GM21526 (cell line): ENCODE results near the gene FAM181A.

Experiments used
- ATAC-seq: cut with Tn5 transposase; IDR thresholded peaks from one replicate; pipeline ENCODE4 v1.9.1; 2021; ENCODE audit warnings: moderate library complexity; ENCODE audit not compliant: unreplicated experiment, low FRiP score

The FAM181A gene

DNA sequence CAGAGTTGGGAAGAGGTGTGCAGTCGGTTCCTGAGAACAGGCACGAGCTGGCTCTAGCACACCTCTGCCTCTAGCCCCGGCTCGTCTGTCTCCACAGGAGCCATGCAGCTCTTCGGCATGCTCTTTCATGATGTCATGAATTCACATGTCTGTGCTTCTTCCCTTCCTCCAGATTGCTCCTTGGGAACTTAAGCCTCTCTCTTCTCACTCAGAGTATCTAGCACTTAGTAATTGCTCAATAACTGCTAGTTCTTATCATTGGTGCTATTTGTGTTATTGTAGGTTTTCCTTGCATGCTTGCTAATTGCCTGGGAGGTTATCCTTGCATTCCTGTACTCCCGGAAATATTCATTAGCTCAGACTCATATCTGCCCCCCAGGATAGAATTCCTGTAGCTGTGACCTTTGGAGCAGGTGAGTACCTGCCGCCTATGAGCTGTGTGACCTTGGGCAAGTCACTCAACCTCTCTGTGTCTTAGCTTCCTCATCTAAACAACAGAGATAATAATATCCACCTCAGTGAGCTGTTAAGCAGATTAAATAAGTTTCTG is 19.5 kb downstream of the FAM181A start:
- ATAC-seq, result no peak

DNA sequence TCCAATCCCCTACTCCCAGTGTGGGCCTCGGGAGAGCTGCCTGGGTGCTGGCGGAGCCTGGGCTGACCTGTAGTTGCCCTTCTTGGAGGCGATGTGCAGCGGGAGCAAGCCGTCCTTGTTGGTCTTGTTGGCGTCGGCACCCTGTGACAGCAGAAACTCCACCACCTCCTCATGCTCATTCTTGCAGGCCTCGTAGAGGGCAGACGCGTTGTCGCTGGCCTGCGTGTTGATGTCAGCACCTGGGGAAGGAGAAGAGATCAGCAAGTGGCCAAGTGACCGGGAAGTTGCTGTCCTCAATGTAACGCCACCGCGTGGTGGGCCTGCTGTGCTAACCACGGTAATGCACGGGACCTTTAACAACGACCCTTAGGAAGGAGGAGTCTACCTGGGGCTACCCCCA is 20.1 kb downstream of the FAM181A start:
- ATAC-seq, result no peak

DNA sequence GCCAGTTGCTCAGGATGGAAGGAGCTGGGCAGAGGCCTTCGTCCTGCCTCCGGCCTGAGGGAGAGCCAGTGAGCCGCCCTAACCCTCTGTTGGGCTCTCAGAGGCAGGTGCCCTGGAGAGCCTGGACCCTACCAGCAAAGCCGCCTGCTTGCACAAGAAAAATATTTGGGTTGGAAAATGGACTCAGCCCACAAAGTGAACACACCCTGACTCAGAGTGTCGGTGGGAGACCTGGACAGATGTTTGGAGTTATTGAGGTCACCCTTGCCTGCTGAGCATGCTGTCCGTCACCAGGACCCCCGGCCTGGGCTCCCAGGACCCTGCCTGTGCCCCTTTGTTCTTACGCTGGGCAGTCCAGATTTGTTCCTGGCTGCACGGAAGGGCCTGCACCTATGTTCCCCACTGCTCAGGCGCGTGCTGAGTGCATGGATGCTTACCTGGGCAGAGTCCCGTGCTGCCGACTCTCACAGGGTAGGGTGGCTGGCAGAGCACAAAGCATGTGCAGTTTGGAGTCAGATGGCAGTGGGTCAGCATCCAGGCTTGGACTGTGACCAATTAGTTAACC is 22.4 kb downstream of the FAM181A start:
- no peak for ATAC-seq

DNA sequence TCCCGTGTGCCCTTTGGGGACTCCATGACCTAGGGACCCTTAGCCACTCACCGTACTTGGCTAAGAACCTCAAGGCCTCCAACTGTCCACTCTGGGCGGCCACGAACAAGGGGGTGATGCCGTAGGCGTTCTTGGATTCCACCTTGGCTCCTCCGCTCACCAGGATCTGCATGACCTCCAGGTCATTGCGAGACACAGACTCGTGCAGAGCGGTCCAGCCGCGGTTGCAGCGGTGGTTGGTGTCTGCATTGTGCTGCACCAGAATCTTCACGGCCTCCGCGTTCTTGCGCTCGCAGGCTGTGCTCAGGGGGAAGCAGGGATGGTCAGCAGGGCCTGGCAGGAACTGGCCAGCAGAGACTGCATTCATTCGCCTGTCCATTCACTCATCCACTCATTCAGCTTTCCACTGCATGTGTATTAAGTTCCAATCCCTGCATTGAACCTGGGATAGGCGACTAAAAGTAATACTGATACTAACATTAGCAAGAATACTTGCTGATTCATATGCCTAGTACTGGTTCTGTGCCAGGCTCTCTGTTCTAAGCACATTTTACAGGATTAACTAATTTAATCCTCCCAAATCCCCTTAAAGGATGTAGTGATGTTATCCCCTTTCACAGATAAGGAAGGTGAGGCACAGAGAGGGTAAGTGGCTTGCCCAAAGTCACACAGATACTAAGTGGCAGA is 23.9 kb downstream of the FAM181A start:
- no peak for ATAC-seq

DNA sequence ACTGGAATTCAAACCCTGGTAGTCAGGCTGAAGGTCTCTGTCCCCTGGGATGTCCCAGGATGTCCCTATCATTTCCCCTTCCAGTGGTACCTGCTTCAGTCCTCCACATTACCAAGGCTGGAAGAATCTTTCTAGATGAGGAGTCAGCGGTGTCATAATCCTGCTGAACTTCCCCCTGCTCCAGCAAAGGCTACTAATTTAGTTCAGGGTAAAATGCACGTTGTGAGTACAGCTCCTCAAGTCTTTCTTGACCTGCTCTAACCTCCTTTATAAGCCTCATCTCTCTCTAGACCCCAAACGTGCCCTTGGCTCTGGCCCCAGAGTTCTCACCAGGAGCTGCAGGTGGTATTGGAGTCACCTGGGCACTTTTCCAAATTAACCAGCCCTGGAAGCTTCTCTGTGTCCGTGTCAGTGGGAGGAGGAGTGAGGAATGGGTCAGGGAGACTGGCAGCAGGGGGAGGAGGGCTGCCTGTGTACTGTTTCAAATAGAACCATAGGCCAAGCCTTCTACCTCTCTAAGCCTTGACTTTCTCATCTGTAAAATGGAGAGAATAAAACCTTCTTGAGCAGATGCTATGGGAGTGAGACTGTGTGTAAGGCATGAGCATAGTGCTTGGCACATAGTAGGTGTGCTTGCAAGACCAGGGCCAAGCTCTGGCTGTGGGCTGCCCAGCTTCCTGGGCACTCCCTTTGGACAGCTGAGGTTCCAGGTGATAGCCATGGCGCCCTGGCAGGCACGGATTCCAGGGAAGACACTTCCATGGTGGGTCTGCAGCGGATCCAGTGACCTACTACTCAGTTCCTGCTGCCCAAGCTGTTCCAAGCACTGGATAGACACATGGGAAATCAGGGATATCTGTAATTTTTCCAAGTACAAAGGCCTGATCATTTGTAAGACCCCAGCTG is 24.7 kb downstream of the FAM181A start:
- ATAC-seq, result no peak

DNA sequence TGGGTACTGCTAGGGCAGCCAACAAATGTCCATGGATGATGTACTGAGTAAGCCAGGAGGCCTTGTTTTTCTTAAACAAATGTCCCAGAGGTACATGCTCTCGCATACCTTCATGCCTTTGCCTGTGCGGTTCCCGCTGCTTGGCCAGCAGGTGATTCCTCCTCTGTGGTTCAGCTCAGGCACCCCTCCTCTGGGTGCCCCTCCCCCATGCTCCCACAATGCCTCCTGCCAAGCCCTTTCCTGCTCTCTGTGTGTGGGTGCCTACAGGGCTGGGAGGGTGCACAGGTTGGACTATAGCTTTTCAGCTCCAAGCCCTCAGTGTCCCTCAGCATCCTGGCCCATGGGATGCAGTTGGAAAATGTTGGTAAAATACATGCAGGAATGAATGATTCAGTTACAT is 25.7 kb downstream of the FAM181A start:
- no peak for ATAC-seq

DNA sequence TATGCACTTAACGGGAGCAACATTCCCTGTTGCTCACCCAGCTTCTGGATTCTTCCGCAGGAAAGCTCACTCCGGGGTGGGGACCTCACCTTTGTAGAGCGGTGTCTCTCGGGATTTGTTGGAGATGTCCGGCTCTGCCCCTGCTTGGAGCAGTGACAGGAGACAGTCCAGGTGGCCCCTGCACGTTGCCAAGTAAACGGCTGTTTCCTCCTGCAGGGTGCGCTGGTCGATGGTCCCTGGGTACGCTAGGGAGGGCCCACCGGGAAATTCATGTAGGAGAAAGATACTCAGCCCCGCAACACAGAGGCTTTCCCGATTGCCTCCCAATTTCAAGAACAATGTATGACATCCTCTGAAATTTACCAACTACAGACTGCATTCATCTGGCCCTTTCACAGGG is 26.1 kb downstream of the FAM181A start:
- no peak for ATAC-seq

DNA sequence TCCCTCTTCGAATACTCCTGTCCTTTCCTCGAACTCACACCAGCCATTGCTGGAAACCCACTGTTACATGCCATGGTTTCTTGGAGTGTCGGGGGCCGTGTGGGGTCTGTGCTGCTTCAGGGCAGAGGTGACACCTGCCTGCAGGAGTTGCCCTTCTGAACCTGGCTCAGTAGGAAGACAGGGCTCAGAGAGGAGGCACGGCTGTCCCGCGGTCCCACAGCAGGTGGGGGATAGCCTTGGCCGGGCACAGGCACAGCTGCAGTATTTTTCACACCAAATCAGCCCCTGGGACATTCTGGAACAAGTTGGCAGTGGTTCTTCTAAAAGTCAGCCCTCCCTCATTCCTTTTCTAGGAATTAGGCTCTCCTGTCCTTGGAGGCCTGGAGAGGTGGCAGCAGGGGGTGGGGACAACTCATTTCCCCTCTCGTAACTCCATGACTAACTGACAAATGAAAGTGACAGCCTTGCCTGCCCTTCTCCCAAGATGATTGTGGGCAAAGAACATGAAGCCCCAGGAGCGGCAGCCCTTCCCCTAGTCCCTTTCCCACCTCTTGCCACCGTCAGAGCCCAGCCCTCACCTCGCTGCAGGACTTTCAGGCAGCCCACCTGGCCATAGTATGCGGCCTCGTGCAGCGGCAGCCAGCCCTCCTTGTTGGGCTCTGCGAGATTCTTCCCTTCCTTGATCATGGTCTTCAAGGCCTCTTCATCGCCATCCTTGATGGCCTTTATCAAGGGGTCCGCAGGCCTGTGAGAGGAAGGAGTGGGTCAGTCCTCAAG is 26.8 kb downstream of the FAM181A start:
- no peak for ATAC-seq

DNA sequence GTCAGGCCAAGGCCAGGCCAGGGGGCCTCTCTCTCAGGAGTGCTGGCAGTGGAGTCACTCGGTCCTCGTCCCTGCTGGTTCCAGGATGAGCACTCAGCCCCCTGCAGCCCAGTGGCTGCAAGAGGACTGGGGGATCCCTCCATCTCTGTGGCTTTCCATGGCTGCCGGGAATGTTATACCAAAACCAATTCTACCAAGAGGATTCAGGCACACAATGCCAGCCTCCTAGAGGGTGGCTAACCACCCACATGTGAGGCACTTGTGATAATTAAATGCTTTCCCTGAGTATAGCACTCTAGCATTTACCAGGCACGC is 27.3 kb downstream of the FAM181A start:
- ATAC-seq, result no peak

DNA sequence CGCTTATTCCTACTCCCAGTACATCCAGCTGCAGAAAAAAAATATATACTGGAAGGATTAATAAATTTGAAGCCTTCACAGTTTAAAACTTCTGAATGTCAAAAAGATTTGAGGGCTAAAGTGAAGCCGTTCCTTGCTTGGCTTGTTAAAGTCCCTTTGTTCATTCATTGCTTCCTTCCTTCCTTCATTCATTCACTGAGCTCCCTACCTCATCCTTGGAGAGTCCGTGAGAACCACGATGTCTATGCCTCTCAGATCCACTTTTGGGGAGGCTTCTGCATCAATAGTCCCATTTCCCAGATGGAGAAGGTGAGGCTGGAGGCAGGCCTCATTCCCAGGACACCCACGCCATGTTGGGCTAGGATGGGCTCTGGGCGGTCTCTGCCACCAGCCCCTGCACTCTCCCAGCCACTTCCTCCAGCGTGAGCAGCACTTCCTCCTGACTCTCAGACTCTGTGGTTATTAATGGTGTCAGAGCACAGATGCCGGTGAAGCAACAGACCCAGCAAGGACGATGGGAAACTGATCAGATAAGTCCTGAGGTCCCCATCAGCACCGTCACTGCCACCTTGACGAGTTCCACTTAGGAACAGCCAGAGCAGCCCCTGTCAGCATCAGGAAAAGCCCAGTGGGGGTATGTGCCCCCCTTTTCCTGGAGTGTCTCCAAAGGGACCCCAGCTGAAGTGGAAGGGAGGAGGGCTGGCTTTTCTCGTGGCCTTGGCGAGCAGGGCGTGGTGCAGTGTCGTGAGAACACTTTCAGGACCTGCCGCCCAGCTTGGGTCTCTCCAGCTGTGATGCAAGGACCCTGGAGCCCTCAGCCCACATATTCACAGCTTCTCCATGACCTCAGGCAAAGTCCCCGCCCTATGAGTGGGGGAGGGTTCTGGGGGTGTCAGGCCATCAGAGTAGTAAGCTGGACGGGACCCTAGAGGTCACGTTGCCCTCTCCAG is 28.0 kb downstream of the FAM181A start:
- peak; percentile 37 for ATAC-seq

DNA sequence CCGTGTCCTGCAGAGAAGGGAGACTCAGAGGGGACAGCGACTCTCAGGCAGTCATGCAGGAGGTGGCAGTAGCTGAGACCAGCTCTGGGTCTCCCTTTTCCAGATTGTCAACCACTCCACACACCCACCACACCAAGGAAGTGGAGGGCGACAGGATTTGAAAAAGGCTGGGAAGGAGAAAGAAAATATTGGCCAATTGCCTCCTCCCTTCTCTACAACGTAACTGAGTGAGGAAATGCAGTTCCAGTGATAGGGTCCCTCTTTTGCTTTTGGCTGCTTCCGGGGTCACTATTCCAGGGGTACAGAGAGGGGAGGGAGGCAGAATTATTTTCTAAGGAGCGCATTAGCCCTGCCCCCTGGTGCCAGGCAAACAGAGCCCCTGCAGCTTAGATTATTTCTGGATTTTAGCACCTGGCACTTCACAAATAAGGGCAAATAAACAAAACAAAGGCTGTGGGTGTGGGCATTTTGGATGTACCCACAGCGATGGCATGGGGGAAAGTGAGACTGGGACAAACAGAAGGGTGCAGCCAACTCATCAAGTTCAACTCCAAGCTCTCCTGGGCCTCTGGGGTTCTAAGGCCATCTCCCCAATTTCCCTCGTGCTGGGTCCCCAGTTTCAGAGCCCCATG is 28.8 kb downstream of the FAM181A start:
- ATAC-seq, result no peak

DNA sequence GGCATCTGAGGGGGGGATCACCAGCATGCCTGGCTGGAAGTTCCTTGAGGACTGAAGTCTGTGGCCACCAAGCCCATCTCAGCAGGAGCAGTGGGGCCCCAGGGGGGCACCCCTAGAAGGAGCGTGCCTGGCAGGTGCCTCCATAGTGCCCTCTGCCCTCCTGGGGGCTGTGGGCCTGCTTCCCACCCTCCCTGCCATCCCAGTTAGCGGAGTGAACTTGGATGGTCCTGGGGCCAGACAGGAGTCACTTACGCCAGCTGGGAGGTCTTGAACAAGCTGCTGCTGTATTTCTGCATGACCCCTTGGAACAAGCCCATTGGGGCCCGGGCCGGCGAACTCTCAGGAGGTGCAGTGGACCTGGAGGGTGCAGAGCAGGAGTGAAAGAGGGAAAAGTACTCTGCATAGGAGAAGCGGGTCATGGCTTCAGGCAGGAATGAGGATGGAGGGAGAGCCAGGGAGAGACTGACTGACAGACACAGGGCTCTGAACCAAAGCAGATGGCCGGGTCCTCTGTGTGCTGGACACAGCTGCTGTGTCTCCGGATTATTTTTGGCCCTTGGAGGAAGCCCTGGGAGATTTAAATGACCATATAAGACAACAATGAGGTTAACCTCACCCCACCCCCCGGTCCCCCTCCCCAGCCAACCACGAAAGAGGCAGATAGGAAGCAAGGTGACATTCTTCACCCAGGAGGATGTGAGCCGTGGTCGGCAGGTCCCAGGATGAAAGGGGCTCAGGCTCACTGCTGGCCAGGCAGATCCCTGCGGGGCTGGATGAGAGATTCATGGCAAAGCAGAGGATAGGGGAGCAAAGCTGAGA is 29.6 kb downstream of the FAM181A start:
- no peak for ATAC-seq

DNA sequence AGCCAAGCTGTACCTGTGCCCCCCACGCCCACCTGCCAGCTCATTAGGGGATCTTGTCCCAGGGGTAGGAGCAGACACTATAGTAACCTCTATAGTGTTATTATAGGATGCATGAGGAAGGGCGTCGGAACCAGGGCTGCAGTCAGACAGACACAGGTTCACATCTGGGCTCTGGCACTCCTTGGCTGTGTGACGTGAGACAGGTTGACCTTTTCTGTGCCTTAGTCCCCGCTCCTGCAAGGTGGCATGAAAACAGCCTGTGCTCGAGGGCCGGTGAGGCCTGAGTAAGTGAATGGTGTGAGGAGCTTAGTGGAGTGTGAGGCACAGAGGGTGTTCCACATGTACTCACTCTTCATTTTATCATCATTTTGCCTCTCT is 30.2 kb downstream of the FAM181A start:
- no peak for ATAC-seq

DNA sequence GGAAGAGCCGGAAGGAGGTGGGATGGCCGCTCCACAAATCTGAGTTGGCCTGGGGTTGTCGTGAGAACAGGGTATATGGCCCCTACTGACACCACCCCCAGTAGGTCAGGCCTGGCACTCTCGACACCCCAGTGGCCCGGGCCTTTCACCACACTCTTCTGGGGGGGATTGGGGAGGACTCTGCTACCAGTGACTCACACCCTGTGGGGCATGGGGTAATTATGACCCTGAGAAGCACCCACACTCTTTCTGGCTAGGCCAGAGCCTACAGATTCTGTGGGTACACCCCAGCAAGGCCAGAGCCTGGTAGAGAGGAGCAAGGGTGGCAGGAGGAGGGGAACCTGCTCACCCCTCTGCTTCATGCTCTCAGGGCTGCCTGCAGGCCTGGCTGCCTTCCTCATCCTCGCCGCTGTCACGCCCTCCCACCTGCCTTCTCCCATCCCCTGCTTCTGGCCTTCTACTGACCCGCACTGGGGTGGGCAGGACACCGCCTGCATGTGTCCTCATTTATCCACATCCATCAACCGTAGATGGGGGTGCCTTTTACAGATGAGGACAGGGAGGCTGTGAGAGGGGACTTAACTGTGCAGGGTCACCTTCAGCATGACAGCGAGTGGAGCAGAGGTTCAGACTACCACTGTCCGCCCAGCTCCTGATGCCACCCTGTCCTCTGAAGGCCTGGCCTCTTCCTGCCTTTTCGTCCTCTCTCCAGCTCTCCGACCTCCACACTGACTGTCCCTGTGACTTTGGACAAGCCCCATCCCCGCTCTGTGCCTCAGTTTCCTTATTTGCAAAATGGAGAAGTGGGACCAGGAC is 30.8 kb downstream of the FAM181A start:
- no peak for ATAC-seq

DNA sequence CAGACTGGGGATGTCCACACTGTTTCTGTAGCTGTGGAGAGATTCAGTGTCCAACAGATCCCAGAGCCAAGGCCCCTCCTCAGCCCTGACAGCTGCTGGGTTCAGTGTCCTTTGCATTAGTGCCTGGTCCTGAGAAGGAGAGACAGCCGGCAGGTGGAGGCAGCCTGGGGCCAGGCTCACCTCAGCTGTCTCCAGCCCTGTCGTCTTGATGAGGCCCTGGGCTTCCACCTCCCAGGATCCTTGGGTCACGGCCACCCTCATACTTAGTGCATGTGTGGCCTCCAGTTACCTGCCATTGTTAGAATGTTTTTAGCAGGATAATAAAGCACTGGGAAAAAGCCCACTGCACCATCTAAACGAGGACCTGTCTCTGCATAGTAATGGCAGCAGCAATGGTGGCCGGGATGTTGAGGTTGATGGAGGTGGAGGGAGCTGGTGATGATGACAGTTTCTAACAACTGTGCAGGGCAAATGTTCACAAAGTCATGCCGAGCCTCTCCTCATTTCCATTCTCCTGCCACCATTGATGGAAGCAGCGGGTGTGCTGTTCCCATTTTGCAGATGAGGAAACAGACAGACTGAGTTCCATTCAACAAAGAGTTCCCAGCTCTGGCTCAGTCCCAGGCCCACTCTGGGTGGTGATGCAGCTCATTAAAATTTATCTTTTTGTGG is 31.6 kb downstream of the FAM181A start:
- no peak for ATAC-seq

DNA sequence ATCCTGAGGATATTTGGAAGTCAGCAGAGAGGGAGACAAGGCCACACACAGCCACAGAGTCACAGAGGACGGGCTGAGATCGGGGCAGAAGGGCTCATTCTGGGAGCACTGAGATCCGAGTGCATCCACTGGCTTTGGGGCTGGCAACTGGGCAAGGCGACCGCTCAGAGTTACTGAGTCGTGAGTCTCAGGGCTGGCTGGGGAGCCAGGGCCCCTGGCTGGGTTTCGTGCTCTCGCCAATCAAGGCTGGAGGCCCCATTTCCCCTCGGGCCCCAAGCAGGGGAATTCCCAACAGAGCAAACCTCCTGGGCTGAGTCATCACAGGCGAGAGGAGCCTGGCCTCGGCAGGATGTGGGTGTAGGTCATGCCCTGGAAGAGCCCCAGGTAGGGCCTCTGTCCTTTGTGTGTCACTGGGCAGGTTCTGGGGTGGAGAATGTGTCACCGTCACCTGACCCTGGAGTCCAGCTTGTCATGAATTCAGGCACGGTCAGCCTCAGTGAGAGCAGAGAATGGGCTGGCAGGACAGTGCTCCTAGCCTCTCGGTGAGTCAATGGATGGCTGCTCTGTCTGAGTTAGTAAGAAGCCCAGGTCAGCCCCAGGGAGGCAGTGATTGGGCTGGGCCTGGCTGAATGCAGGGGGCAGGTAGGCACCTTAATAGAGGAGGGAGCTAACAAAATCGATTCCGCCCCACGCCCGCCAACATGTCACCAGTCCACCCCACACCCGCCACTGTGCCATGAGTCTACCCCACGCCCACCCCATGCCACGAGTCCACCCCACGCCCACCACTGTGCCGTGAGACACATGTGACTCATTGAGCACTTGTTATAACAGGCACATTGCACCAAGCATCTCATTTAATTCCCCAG is 32.3 kb downstream of the FAM181A start:
- ATAC-seq, result peak; percentile 56
